DOHH2 (cell line): ENCODE measurements around the gene UCMA.
"Not testable (repeated sequence)": the region's sequence is repeated elsewhere in the genome, so short reads cannot be mapped to it uniquely, and the experiment has no call there.

Experiments used
- H3F3A ChIP-seq: fragments of 200-600 bp; sonication (generic), shearing (Covaris generic); 2 replicates; pipeline ENCODE4 v1.6.0; 2016; ENCODE audit warnings: antibody characterized with exemption, mild to moderate bottlenecking; ENCODE audit not compliant: control insufficient read depth, insufficient read depth
- H3K27ac ChIP-seq: fragments of 200-600 bp; sonication (generic); 2 replicates; pipeline ENCODE4 v1.5.1; 2014; ENCODE audit warnings: low read depth, mild to moderate bottlenecking, low read length, moderate library complexity
- H3K27me3 ChIP-seq: fragments of 200-600 bp; sonication (generic); 2 replicates; pipeline ENCODE4 v1.6.1; 2014; ENCODE audit warnings: mild to moderate bottlenecking, low read length, mixed read lengths; ENCODE audit not compliant: control insufficient read depth
- H3K36me3 ChIP-seq: fragments of 200-600 bp; sonication (generic); 2 replicates; pipeline ENCODE4 v1.6.1; 2014; ENCODE audit warnings: mild to moderate bottlenecking, low read length, moderate library complexity, mixed read lengths; ENCODE audit not compliant: control insufficient read depth
- H3K4me1 ChIP-seq: fragments of 200-600 bp; sonication (generic); 2 replicates; pipeline ENCODE4 v1.6.1; 2014; ENCODE audit warnings: mild to moderate bottlenecking, low read length, mixed read lengths; ENCODE audit not compliant: control insufficient read depth
- H3K4me2 ChIP-seq: fragments of 200-600 bp; sonication (generic); 2 replicates; pipeline ENCODE4 v1.6.0; 2014; ENCODE audit warnings: mild to moderate bottlenecking, low read length, moderate library complexity
- H3K4me3 ChIP-seq: fragments of 200-600 bp; sonication (generic); 2 replicates; pipeline ENCODE4 v1.5.1; 2014; ENCODE audit warnings: mild to moderate bottlenecking, low read length, mixed read lengths
- H3K79me2 ChIP-seq: fragments of 200-600 bp; sonication (generic); 2 replicates; pipeline ENCODE4 v1.6.1; 2014; ENCODE audit warnings: mild to moderate bottlenecking, low read length, mixed read lengths; ENCODE audit not compliant: control insufficient read depth
- H3K9me2 ChIP-seq: fragments of 200-600 bp; sonication (generic); replicated peaks from 2 replicates; pipeline ENCODE4 v1.6.1; 2014; ENCODE audit warnings: mild to moderate bottlenecking, low read length, mixed read lengths; ENCODE audit not compliant: control insufficient read depth
- H3K9me3 ChIP-seq: fragments of 200-600 bp; sonication (generic); 2 replicates; pipeline ENCODE4 v1.6.1; 2014; ENCODE audit warnings: antibody characterized with exemption, low read length, mixed read lengths; ENCODE audit not compliant: control insufficient read depth, insufficient read depth
- H4K20me1 ChIP-seq: fragments of 200-600 bp; sonication (generic); 2 replicates; pipeline ENCODE4 v1.6.0; 2014; ENCODE audit warnings: low read depth, mild to moderate bottlenecking, antibody characterized with exemption, low read length, moderate library complexity; ENCODE audit not compliant: control insufficient read depth, insufficient read depth
- EZH2phosphoT487 ChIP-seq: fragments of 200-600 bp; sonication (generic); IDR thresholded peaks from 2 replicates; pipeline ENCODE4 v1.6.1; 2017; ENCODE audit warnings: borderline replicate concordance, mild to moderate bottlenecking, antibody characterized with exemption, low read length, moderate library complexity, mixed read lengths
- TF ChIP-seq, protein P1 (sequence below): fragments of 200-600 bp; sonication (generic); IDR thresholded peaks from one replicate; pipeline ENCODE4 v1.5.1; 2014; ENCODE audit warnings: antibody characterized with exemption, mild to moderate bottlenecking, low read depth, low read length; ENCODE audit not compliant: poor library complexity, severe bottlenecking

UCMA gene

DNA sequence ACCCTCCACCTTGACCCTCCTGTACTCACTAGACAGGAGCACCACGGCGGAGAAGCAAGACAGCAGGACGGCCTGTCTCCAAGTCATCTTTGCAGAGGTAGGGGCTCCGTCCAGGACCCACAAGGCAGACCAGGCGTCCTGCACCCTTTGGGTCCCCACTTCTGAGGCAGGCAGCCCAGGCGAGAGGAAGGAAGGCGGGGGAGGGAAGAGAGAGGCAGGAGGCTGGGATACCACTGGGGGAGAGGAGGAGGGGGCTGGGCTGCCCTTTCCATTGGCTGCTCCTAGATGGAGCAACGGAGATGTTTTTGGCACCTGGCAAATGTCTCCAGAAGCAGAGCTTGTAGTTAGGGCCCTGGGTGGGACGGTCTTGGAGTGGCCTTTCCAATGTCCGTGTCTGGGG is at the start of gene UCMA:
Gene UCMA (minus strand): TSS at position 203 of the 400 bp plus-strand sequence. CDS start 116 bp downstream, at position 87.
- no peaks in the 10 kb centered on the region for H3K4me1 ChIP-seq
- H3K4me3 ChIP-seq = no peak within 1 kb of the TSS
- no peaks in the 10 kb centered on the region for H3K36me3 ChIP-seq
- H3K9me3 ChIP-seq = no peaks in the 10 kb centered on the region
- H3K27ac ChIP-seq = no peak within 1 kb of the TSS
- H3F3A ChIP-seq = no peaks in the 10 kb centered on the region
- H4K20me1 ChIP-seq = no peaks in the 10 kb centered on the region
- TF ChIP-seq, protein P1, sequence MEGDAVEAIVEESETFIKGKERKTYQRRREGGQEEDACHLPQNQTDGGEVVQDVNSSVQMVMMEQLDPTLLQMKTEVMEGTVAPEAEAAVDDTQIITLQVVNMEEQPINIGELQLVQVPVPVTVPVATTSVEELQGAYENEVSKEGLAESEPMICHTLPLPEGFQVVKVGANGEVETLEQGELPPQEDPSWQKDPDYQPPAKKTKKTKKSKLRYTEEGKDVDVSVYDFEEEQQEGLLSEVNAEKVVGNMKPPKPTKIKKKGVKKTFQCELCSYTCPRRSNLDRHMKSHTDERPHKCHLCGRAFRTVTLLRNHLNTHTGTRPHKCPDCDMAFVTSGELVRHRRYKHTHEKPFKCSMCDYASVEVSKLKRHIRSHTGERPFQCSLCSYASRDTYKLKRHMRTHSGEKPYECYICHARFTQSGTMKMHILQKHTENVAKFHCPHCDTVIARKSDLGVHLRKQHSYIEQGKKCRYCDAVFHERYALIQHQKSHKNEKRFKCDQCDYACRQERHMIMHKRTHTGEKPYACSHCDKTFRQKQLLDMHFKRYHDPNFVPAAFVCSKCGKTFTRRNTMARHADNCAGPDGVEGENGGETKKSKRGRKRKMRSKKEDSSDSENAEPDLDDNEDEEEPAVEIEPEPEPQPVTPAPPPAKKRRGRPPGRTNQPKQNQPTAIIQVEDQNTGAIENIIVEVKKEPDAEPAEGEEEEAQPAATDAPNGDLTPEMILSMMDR = no peak
- no peak for TF ChIP-seq EZH2phosphoT487
- peaks cover 2% of the 10 kb centered on the region; the same call in 1 of the 2 replicates for H3K27me3 ChIP-seq
- no peaks in the 10 kb centered on the region for H3K9me2 ChIP-seq
- H3K4me2 ChIP-seq = no peak within 1 kb of the TSS
- no peaks in the 10 kb centered on the region for H3K79me2 ChIP-seq

DNA sequence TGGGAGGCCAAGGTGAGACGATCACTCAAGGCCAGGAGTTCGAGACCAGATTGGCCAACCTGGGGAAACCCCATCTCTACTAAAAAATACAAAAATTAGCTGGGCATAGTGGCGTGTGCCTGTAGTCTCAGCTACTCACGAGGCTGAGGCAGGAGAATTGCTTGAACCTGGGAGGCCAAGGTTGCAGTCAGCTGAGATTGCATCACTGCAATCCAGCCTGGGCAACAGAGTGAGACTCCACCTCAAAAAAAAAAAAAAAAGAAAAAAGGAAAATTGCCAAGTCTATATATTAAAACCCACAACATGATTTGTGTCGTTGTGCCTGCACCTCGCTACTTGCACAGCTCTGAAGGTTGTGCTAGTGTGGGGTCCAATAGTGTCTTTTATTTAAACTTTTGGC is 48.2 kb upstream of the UCMA start:
- H3K9me2 ChIP-seq, H3K36me3 ChIP-seq, H3K4me2 ChIP-seq, H3K9me3 ChIP-seq, H3K27me3 ChIP-seq, H3F3A ChIP-seq, H4K20me1 ChIP-seq, H3K27ac ChIP-seq, H3K79me2 ChIP-seq, H3K4me3 ChIP-seq: not testable (repeated sequence)
- H3K4me1 ChIP-seq = peaks cover 13% of the 10 kb centered on the region

DNA sequence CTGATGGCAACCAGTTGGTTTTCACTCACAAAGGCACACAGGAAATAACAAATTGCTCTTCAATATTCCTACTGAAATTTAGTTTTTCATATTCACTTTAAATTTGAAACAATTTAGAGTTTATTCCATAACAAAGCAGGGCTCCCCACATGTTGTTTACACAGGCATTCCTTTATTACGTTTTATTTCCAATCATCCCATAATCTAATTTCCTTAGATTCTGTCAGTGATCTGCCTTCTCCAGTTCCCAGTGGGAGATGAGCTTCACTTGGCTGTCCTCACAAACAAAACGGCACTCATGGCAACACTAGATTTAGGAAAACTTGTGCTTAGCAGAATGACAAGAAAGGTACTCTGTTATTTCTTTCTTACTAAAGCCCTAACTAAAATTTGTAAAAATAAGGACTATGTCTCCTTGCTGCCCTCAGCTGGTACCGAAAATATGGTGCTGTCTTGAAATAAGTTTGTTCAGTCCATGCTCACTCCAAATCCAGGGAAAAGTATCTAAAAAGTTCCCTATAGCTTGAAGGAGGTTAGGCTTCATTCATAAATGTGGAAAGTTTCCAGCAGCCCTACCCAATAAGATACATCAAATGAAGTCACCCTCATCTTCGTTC is 42.7 kb upstream of the UCMA start:
- no peak overlapping the region for H3K4me3 ChIP-seq
- H3K9me2 ChIP-seq = no peaks in the 10 kb centered on the region
- H3K36me3 ChIP-seq = no peaks in the 10 kb centered on the region; the same call in 1 of the 2 replicates
- no peak overlapping the region for H3K4me2 ChIP-seq
- no peaks in the 10 kb centered on the region for H4K20me1 ChIP-seq
- no peak for TF ChIP-seq EZH2phosphoT487
- TF ChIP-seq, protein P1 = peak; percentile 11
- H3F3A ChIP-seq = peaks cover 21% of the 10 kb centered on the region
- H3K27ac ChIP-seq = no peak overlapping the region
- H3K9me3 ChIP-seq = no peaks in the 10 kb centered on the region
- peaks cover 41% of the 10 kb centered on the region for H3K4me1 ChIP-seq
- H3K79me2 ChIP-seq = no peaks in the 10 kb centered on the region
- H3K27me3 ChIP-seq = no peaks in the 10 kb centered on the region

GRCh38 chr10:13276146-13276545 is 42.0 kb upstream of the UCMA start:
- H3K27ac ChIP-seq, H3K4me2 ChIP-seq, H3K9me3 ChIP-seq, H3K36me3 ChIP-seq, H3K79me2 ChIP-seq, H3K9me2 ChIP-seq, H3K4me3 ChIP-seq, H3K27me3 ChIP-seq, H4K20me1 ChIP-seq: not testable (repeated sequence)
- H3K4me1 ChIP-seq = peaks cover 48% of the 10 kb centered on the region
- H3F3A ChIP-seq = peaks cover 26% of the 10 kb centered on the region
